ENCODE results near the gene ANKRD35. TPM values are rescaled to one million over a fixed set of nuclear protein-coding genes. Genes with fewer than 3 reads are reported as not detected.
"Not testable (repeated sequence)": the region's sequence is repeated elsewhere in the genome, so short reads cannot be mapped to it uniquely, and the experiment has no call there.

The ANKRD35 gene
- 3.0 and 3.1 TPM in 2 replicates for total RNA-seq (2012; rRNA removed)

- Histone ChIP-seq H3K4me2 (ENCODE audit: low read length) (peak within 1 kb of the TSS; percentile 87), H3K36me3 (ENCODE audit: insufficient read depth, low read length) (no peaks in the 10 kb centered on the region), H3K9me3 (replicated peaks; ENCODE audit: low read length) (no peaks in the 10 kb centered on the region), H3K4me3 (ENCODE audit: low read length) (peak within 1 kb of the TSS; percentile 83), H3K27me3 (ENCODE audit: control insufficient read depth, insufficient read depth, low read length) (no peaks in the 10 kb centered on the region), H3K9ac (ENCODE audit: low read depth, low read length) (peak within 1 kb of the TSS; percentile 39), H3K4me1 (ENCODE audit: control insufficient read depth, insufficient read depth, low read length) (peaks cover 18% of the 10 kb centered on the region)
These were observed at the start of gene ANKRD35 for GRCh38 chr1:145885738-145886287. Gene ANKRD35 (minus strand): TSS chr1:145885866. CDS start chr1:145885758, 108 bp downstream.

DNA sequence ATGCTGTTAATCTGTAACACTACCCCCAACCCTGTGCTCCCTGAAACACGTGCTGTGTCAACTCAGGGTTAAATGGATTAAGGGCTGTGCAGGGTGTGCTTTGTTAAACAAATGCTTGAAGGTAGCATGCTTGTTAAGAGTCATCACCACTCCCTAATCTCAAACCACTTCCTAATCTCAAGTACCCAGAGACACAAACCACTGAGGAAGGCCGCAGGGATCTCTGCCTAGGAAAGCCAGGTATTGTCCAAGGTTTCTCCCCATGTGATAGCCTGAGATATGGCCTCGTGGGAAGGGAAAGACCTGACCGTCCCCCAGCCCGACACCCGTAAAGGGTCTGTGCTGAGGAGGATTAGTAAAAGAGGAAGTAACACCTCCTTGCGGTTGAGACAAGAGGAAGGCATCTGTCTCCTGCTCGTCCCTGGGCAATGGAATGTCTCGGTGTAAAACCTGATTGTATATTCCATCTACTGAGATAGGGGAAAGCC, 46.9 kb upstream of the ANKRD35 start:
- H3K27me3 ChIP-seq (ENCODE audit: control insufficient read depth, insufficient read depth, low read length); H3K4me1 ChIP-seq (ENCODE audit: control insufficient read depth, insufficient read depth, low read length); H3K4me3 ChIP-seq (ENCODE audit: low read length); H3K9ac ChIP-seq (ENCODE audit: low read depth, low read length); H3K9me3 ChIP-seq (replicated peaks; ENCODE audit: low read length); H3K4me2 ChIP-seq (ENCODE audit: low read length): not testable (repeated sequence)
- peaks cover 30% of the 10 kb centered on the region for H3K36me3 ChIP-seq (ENCODE audit: insufficient read depth, low read length)

GRCh38 chr1:145927916-145928643, 42.4 kb upstream of the ANKRD35 start:
- Histone ChIP-seq H3K9ac (ENCODE audit: low read depth, low read length) (peak overlapping the region; percentile 98), H3K36me3 (ENCODE audit: insufficient read depth, low read length) (peaks cover 14% of the 10 kb centered on the region), H3K9me3 (replicated peaks; ENCODE audit: low read length) (no peaks in the 10 kb centered on the region), H3K27me3 (ENCODE audit: control insufficient read depth, insufficient read depth, low read length) (no peaks in the 10 kb centered on the region), H3K4me1 (ENCODE audit: control insufficient read depth, insufficient read depth, low read length) (peaks cover 9% of the 10 kb centered on the region), H3K4me3 (ENCODE audit: low read length) (peak overlapping the region; percentile 81), H3K4me2 (ENCODE audit: low read length) (peak overlapping the region; percentile 92)

DNA sequence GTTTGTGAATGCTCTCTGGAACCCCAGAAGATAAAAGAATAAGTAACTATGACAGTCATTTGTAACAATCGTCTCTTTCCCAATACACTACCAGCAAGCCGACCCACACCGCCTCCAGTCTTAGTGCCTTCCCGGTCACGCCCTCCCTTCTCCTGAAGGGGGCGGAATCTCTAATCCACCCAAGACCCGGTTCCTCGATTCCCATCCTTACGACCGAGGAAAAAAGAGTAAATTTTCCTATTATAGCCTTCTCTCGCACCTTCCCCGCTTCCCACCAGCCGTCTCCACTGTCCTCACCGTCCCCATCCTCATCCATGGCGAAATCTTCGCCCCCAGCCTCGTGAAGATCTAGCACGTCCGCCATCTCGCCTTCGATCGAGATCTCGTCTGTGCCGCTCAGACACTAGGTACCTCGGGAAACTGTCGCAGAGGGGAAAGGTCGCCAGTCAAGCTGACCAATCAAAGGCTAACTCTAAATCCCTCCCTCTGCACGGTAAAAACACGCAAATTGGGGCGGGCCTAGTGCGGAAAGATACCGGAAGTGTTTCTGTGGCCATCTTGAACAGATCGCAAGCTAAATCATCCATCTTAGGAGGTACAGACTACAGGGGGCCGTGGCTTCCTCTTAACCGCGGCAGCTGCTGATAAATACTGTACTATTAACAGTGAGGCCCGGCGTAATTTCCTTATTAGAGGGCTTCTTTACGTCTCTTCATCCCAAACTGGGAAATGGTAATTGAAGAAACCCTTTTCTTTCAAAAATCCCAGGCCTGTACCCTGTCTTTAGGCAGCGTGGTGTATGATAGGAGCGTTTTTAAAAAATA, 41.6 kb upstream of the ANKRD35 start, which contains the start of gene RBM8A:
TSS of gene RBM8A (minus strand) at position 422 of the 824 bp plus-strand sequence. CDS start at position 364, 58 bp downstream.
- no peaks in the 10 kb centered on the region for H3K27me3 ChIP-seq (ENCODE audit: control insufficient read depth, insufficient read depth, low read length)
- H3K9me3 ChIP-seq (replicated peaks; ENCODE audit: low read length) = no peaks in the 10 kb centered on the region
- peak within 1 kb of the TSS; percentile 92 for H3K4me2 ChIP-seq (ENCODE audit: low read length)
- H3K9ac ChIP-seq (ENCODE audit: low read depth, low read length) = peak within 1 kb of the TSS; percentile 98
- H3K36me3 ChIP-seq (ENCODE audit: insufficient read depth, low read length) = peaks cover 14% of the 10 kb centered on the region
- H3K4me3 ChIP-seq (ENCODE audit: low read length) = peak within 1 kb of the TSS; percentile 81
- H3K4me1 ChIP-seq (ENCODE audit: control insufficient read depth, insufficient read depth, low read length) = peaks cover 9% of the 10 kb centered on the region

DNA sequence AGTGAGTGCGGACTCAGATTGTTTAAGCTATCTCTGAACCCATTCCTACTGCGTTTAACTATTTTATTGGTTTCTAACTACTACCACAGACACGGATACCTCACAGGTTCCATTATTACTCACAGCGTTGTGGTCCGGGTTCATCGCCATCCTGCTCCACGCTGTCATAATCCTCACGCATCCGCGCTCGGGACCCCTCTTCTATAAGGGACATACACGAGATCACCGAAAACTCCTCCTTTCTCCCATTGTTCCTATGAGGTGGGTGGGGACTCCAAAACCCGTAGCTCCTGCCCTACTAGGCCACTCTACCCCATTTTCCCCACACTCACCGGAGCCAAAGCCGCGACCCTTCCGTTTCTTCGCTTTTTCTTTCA, 41.0 kb upstream of the ANKRD35 start:
- Histone ChIP-seq H3K9ac (ENCODE audit: low read depth, low read length) (peak overlapping the region; percentile 98), H3K4me3 (ENCODE audit: low read length) (peak overlapping the region; percentile 81), H3K27me3 (ENCODE audit: control insufficient read depth, insufficient read depth, low read length) (no peaks in the 10 kb centered on the region), H3K36me3 (ENCODE audit: insufficient read depth, low read length) (peaks cover 14% of the 10 kb centered on the region), H3K9me3 (replicated peaks; ENCODE audit: low read length) (no peaks in the 10 kb centered on the region), H3K4me1 (ENCODE audit: control insufficient read depth, insufficient read depth, low read length) (peaks cover 9% of the 10 kb centered on the region), H3K4me2 (ENCODE audit: low read length) (peak overlapping the region; percentile 92)

GRCh38 chr1:145922266-145922665, 36.6 kb upstream of the ANKRD35 start:
- Histone ChIP-seq H3K27me3 (ENCODE audit: control insufficient read depth, insufficient read depth, low read length) (no peaks in the 10 kb centered on the region), H3K4me3 (ENCODE audit: low read length) (no peak overlapping the region), H3K9ac (ENCODE audit: low read depth, low read length) (no peak overlapping the region), H3K36me3 (ENCODE audit: insufficient read depth, low read length) (peaks cover 11% of the 10 kb centered on the region), H3K4me1 (ENCODE audit: control insufficient read depth, insufficient read depth, low read length) (peaks cover 27% of the 10 kb centered on the region), H3K4me2 (ENCODE audit: low read length) (no peak overlapping the region), H3K9me3 (replicated peaks; ENCODE audit: low read length) (no peaks in the 10 kb centered on the region)

GRCh38 chr1:145920297-145920696, 34.6 kb upstream of the ANKRD35 start:
- H3K4me2 ChIP-seq (ENCODE audit: low read length); H3K9me3 ChIP-seq (replicated peaks; ENCODE audit: low read length); H3K4me3 ChIP-seq (ENCODE audit: low read length); H3K27me3 ChIP-seq (ENCODE audit: control insufficient read depth, insufficient read depth, low read length); H3K9ac ChIP-seq (ENCODE audit: low read depth, low read length): not testable (repeated sequence)
- peaks cover 19% of the 10 kb centered on the region for H3K4me1 ChIP-seq (ENCODE audit: control insufficient read depth, insufficient read depth, low read length)
- H3K36me3 ChIP-seq (ENCODE audit: insufficient read depth, low read length) = peaks cover 13% of the 10 kb centered on the region

GRCh38 chr1:145918992-145919939, 33.6 kb upstream of the ANKRD35 start:
- peaks cover 16% of the 10 kb centered on the region for H3K36me3 ChIP-seq (ENCODE audit: insufficient read depth, low read length)
- no peaks in the 10 kb centered on the region for H3K9me3 ChIP-seq (replicated peaks; ENCODE audit: low read length)
- H3K9ac ChIP-seq (ENCODE audit: low read depth, low read length) = peak overlapping the region; percentile 89
- no peaks in the 10 kb centered on the region for H3K27me3 ChIP-seq (ENCODE audit: control insufficient read depth, insufficient read depth, low read length)
- H3K4me1 ChIP-seq (ENCODE audit: control insufficient read depth, insufficient read depth, low read length) = peaks cover 19% of the 10 kb centered on the region
- H3K4me3 ChIP-seq (ENCODE audit: low read length) = peak overlapping the region; percentile 87
- peak overlapping the region; percentile 94 for H3K4me2 ChIP-seq (ENCODE audit: low read length)

- Histone ChIP-seq H3K4me3 (ENCODE audit: low read length) (peak within 1 kb of the TSS; percentile 87), H3K4me2 (ENCODE audit: low read length) (peak within 1 kb of the TSS; percentile 94), H3K27me3 (ENCODE audit: control insufficient read depth, insufficient read depth, low read length) (no peaks in the 10 kb centered on the region), H3K9ac (ENCODE audit: low read depth, low read length) (peak within 1 kb of the TSS; percentile 89), H3K4me1 (ENCODE audit: control insufficient read depth, insufficient read depth, low read length) (peaks cover 19% of the 10 kb centered on the region), H3K36me3 (ENCODE audit: insufficient read depth, low read length) (peaks cover 16% of the 10 kb centered on the region), H3K9me3 (replicated peaks; ENCODE audit: low read length) (no peaks in the 10 kb centered on the region)
These were observed 32.7 kb upstream of the ANKRD35 start, which contains the start of gene PEX11B for GRCh38 chr1:145918144-145918991. Gene PEX11B (minus strand): TSS chr1:145918717. CDS start chr1:145918688, 29 bp downstream.

DNA sequence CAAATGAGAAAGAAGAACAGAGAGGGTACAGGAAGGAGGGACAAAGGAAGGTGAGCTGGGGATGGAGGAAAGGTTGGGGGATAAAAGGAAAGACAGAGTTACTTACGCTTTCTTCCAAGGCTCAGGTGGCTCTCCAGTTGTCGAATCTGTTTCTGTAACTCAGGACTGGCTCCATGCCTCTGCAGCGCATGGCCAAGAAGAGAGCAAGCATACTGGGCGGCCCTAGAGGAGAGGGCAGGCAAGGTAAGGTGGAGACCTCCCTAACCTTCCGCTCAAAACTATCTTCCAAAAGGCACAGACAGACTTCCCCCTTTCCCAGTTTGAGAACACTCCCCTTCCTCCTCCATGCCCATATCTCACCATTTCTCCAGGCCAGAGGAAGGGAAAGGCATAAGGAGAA, 31.9 kb upstream of the ANKRD35 start:
- peak overlapping the region; percentile 94 for H3K4me2 ChIP-seq (ENCODE audit: low read length)
- no peaks in the 10 kb centered on the region for H3K9me3 ChIP-seq (replicated peaks; ENCODE audit: low read length)
- H3K4me1 ChIP-seq (ENCODE audit: control insufficient read depth, insufficient read depth, low read length) = peaks cover 19% of the 10 kb centered on the region
- peaks cover 16% of the 10 kb centered on the region for H3K36me3 ChIP-seq (ENCODE audit: insufficient read depth, low read length)
- H3K27me3 ChIP-seq (ENCODE audit: control insufficient read depth, insufficient read depth, low read length) = no peaks in the 10 kb centered on the region
- peak overlapping the region; percentile 89 for H3K9ac ChIP-seq (ENCODE audit: low read depth, low read length)
- peak overlapping the region; percentile 87 for H3K4me3 ChIP-seq (ENCODE audit: low read length)

All from skeletal muscle satellite cell (primary cell).